ENCODE measurements around the gene REXO4.
"Not testable (repeated sequence)": the region's sequence is repeated elsewhere in the genome, so short reads cannot be mapped to it uniquely, and the experiment has no call there.

Gene REXO4

DNA sequence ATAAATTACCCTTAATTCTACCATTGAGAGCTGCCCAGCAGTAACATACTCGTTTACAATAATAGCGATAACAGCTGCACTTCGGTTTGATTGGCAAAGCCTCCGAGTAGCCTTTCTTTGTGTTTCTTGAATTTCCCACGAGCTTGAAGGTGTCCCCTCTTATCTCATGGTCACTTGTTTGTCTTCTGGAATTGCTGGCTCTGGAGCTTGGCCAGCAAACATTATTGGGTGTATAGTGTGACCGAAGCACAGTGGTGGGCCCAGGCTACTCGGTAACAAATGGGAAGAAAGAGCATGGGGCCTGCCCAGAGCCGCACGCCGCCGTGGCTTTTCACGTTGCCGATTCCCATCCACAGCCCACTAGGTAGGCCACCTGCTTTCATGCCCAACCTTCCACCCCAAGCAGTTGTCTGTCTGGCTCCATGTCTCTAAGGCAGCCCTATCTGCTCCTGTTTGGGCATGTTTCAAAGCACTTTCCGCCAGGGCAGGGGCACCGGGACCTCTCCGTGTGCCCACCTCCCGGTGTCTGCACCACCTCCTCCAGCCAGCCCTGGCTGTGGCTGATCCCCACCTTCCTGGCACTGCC, 33.0 kb downstream of the REXO4 start:
- DNase-seq: no peak

DNA sequence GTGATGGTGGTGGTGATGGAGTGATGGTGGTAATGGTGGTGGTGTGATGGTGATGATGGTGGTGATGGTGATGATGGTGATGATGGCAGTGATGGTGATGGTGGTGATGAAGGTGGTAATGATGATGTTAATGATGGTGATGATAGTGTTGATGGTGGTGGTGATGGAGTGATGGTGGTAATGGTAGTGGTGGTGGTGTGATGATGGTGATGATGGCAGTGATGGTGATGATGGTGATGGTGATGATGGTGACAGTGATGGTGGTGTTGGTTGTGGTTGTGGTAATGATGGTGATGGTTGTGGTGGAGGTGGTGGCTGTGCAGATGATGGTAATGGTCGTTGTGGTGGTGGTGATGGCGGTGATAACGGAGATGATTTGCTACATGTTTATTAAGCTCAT, 34.4 kb downstream of the REXO4 start:
- DNase-seq: no peak

DNA sequence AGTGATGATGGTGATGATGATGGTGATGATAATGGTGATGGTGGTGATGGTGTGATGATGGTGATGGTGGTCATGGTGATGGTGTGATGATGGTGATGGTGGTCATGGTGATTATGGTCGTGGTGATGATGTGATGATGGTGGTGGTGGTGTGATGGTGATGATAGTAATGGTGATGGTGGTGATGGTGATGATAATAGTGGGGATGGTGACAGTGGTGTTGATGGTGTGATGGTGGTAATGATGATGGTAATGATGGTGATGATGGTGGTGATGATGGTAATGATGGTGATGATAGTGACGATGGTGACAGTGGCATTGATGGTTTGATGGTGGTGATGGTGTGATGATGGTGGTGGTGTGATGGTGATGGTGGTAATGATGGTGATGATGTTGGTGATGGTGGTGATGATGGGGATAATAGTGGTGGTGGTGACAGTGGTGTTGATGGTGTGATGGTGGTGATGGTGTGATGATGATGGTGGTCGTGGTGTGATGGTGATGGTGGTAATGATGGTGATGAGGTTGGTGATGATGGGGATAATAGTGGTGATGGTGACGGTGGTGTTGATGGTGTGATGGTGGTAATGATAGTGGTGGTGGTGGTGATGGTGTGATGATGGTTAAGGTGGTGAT, 35.2 kb downstream of the REXO4 start:
- no peak for DNase-seq

DNA sequence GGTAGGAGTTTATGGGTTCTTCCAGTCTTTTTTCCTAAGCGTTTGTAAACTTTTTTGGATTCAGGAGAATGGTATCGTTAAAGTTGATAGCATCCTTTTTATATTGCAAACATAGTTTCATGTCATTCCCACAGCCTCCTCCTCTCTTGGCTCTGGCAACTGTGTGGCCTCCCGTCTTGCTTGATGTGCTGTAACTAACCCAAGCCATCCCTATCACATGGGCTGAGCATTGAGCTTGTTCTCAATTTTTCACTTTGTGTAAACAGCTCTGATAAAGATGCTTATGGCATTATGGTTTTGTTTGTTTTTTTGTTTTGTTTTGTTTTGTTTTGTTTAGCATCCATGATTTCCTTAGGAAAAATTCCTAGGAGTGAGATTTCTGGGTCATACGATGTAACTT, 37.1 kb downstream of the REXO4 start:
- DNase-seq: no peak

DNA sequence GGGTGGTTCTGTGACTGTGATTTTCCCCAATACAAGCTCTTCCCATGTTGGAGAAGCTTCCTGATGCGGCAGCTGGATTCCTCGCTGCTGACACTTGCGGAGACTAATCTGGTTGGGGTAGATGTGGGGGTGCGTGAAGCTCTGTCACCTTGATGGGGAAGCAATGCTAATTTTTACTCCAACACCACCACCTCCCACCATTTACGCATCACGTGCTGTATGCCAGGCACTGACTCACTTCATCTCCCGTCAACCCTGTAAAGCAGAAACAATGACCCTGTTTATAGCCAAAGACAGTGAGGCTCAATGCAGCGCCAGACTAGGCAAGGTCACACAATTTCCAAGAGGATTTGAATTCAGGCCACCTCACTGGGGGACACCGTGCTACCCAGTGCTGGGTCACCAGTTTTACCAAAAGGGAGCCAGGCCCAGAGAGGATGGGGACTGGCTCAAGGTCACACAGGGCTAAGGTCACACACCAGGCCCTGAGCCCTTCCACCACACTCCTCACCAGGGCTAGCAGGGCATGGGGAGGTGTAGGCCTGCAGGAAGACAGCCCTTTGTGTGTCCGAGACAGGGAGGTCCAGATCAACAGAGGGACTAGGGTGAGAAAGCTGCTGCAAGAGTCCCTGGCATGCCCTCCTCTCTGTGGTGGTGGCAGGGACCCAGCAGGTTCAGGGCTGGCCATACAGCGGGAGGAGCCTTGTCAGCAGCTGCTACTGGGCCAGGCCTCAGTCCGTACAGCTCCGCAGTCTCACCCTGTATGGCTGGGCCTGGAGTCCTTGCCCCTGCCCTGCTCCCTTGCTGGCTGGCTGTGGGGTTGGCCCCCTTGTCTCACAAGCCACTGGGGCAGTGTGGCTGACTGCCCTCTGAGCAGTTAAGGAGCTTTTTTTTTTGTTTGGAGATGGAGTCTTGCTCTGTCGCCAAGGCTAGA, 38.4 kb downstream of the REXO4 start:
- DNase-seq: no peak

DNA sequence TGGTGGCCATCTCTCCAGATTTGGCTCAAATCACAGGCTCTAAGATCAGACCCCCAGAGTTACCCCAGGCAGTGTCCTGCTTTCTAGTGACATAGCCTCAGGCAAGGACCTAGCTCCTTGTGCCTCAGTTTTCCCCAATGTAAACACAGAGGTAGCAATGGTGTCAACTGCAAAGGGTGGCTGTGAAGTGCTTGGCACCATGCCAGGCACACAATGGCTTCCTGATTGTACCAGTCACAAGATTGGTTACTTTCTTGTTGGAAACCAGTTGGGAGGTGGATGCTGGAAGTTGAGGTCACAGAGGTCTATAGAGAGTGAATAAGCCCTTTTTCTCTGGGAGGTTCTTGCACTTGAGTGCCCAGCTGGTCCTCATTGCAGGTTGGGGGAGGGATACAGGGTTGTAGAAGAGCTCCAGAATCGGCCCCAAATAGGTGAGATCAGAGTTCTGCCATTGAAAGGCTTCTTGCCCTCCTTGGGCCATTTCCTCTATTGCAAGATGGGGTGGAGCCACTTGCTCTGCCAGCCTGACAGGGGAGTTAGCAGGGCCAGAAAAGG, 39.3 kb downstream of the REXO4 start:
- no peak for DNase-seq

DNA sequence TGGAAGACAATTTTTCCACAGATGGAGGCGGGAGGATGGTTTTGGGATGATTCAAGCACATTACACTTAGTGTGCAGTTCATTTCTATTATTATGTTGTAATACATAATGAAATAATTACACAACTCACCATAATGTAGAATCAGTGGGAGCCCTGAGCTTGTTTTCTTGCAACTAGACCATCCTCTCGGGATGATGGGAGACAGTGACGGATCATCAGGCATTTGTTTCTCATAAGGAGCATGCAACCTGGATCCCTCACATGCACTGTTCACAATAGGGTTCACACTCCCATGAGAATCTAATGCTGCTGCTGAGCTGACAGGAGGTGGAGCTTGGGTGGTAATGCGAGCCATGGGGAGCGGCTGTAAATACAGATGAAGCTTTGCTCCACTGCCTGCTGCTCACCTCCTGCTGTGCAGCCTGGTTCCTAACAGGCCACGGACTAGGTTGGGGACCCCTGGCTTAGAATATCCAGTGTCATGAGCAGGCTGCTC, 40.0 kb downstream of the REXO4 start:
- no peak for DNase-seq

DNA sequence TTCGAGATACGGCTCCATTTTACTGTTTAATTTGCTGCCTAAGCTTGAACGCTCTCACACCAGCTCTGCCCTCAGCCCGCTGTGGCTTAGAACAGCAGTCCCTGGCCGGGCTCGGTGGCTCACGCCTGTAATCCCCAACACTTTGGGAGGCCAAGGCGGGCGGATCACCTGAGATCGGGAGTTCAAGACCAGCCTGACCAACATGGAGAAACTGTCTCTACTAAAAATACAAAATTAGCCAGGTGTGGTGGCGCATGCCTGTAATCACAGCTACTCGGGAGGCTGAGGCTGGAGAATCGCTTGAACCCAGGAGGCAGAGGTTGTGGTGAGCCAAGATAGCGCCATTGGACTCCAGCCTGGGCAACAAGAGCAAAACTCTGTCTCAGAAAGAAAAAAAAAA, 40.5 kb downstream of the REXO4 start:
- not testable (repeated sequence) for DNase-seq

DNA sequence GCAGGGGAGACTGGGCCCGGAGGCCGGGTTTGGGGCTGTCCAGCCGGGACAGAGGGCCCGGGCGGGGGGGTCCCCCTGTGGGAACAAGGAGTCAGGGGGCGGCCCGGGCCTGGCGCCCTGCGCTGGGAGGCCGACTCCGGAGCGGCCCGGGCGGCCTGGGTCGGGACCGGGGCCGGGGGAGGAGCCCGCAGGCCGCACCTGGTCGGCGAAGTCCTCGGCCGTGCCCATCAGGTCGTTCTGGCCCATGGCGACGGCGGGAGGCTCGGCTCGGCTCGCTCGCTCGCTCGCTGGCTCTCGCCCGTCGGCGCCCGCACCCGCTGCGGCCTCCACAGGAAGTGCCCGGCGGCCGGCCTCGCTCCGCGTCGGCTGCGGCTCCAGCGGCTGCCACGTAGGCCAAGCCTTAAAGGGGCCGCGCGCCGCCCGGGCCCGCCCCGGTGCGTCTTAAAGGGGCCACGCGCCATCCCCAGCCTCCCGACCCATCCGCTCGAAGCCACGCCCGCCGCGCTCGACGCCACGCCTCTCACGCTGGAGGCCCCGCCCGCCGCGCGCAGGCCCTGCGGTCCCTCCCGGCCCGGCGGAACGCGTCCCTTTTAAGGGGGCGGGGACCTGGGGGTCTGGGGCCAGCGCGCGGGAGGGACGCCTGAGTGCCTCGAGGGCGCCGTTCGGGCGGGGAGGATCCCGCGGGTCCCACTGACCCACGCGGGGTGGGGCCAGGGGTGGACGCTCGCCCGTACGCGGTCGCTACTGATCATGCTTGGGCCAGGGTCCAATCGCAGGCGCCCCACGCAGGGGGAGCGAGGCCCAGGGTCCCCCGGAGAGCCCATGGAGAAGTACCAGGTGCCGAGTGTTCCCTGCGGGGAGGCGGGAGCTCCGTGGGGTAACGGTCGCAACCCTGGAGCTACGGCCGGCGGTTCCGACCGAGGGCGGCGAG, 41.8 kb downstream of the REXO4 start, which contains the start of the genes STKLD1 and SURF4:
Gene STKLD1 (plus strand): TSS at position 643 of the 931 bp plus-strand sequence. CDS start 108 bp downstream, at position 751.
Gene SURF4 (minus strand): TSS at position 337 of the 931 bp plus-strand sequence. CDS start 91 bp downstream, at position 246.
- DNase-seq: peak; percentile 94

DNA sequence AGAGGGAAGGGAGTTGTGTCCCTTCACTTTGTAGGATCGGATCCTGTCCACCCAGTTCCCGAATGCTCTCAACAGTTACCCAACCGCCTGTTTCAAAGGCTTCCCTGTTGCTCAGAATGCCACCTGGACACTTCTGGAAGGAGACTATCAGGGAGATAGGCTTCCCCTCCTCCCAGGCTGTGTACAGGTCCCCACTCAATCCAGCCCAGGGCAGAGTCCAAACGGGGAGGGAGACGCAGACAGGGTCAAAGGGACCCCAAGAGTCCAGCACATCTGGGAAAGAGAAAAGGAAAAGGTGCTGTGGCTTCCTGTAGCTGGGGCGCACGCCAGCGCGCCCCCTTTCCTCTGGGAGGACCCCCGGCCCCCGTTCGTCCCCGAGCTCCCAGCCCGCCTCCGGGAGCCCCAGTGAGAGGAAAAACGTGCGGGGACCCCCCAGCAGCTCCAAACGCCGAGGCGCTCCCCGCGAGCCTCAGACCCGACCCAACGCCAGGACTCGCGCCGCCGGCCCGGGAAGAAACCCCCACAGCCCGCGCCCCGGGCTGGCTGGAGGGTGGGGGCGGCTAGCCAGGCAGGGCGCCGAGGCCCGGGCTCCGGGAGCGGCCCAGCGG, 42.6 kb downstream of the REXO4 start:
- DNase-seq: peak; percentile 10

DNA sequence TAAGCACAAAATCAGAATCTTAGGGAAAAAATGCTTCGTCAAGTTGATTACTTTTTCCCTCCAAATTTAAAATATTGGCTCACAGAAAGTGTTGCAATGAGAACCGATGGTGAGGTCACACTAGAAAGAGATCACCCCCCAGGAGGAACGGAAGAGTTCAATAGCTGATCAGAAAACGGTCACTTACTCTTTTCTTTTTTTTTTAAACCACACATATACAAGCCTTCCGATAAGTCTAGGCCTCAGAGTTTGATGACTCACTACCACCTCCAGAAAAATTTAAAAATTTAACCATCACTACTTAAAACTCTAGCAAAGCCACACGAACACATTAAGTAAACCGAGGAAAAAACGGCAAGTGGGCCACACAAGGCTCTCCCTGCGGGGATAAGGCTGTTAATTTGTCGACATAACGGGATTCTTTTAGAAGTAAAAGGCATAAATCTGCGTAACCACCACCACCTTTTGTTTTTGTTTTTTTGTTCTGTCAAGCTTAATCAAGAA, 43.1 kb downstream of the REXO4 start:
- DNase-seq: no peak

DNA sequence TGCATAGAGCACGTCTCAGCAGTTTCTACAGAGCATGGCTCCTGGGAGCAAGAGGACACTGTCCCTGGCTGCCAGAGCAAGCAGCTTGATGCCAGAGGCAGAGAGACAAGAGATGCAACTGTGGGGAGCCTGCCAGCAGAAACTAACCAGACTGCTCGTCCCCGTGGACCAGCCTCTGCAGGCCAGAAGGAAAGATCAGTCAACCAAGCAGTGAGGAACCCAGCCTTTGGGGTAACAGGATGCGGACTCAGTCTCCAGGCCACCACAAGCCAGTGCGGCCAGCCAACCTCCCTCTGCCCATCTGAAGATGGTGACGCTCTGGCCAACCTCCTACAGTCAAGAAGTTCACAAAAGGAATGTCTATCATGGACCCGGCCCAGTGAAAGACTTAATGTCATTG, 45.7 kb downstream of the REXO4 start:
- DNase-seq: no peak

DNA sequence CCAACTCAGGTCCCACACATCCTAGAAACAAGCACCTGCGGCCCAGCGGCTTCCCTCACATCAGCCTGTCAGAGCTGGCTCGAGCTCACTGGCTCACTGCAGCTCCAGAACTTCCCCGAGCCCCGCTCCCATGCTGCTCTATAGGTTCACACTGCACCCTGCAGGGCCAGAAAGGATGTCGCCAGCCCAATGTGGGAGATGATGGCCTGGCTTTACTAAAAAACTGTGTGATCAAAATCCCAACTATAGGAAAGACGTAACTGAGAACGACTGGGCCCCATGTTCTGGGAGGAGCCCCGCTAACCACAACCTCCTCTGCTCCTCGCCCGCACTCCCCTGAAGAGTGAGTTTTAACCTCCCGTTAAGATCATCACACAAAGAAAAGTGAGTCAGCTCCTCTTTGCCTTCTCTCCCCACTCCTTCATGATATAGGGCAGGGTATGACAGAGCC, 46.5 kb downstream of the REXO4 start:
- DNase-seq: no peak

DNA sequence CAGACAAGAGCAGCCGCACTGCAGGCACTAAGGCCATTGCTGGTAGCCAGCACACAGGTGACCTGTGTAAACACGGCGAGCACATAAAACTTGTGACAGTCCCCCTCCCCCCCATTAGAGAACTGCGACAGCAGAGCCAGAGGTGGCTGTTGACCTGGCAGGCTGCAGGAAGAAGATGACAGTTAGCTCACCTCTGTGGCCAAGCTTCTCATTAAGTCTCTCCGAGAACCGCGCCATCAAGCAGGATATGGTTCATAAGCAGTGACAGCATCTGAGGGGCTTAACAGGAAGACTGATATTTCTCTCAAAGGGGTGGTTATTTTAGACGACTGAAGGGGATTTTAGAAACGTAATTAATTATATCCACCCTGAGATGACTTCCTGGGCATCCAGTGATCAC, 47.1 kb downstream of the REXO4 start:
- no peak for DNase-seq

DNA sequence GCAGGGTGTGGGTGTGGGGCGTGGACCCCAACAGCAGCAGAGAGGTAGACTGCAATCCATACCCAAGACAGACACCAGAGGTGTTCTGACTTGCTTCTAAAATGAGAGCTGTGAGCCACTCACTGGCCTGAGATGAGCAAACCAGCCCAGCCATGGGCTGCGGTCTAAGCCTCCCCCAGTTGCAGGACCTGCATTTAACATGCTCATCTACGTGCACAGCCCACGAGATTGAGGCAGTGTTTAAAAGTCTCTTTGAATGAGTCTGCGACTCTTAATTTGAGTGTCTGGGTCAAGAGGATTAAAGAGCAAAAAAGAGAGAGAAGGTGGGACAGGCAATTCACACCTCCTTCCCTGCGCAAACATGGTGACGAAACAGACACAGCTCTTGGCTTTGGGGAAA, 47.9 kb downstream of the REXO4 start:
- DNase-seq: no peak

DNA sequence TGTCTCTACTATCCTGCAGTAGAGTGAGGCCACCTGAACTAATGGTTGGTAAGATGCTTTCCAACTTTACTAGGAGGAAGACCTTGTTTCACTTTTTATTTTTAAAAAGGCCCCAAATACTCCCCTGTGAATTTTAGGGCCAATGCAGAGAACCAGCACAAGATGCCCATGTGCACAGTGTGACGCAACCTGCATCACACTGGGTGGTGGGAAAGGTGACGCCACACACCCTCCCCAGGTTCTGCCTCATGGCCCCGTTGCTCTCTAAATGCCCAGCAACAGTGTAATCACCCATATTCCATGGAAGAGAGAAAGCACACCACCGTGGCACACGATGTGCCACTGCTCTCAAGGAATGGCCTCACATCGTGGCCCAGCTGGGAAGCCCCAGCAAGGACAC, 48.4 kb downstream of the REXO4 start:
- no peak for DNase-seq

DNA sequence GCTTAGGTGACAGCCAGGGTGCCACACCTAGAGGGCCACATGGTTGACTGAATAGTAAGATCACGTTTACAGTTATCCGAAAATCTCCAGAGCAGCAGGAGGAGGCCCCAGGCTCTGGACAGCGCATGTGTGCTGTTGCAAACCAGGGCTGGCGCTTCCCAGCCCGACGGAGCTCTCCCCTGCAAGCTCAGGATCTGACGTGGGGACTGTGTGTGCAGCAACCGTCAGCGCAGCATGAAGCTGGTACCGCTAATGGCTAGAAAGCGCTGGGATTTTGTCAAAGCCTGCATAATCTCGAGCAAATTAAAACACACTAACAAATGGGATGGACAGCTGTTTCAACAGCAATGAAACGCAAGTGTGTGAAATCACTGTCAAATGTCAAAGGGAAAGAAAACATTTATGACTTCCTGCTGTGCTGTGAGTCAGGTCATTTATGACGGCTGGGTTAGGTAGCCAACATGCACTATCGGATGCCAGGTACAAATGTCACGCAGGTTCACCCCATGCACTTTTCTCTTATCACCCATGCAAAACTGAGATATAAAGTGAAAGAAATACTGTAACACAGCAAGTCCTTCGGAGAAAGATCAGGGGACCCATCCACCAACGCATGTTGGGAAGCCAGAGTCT, 49.4 kb downstream of the REXO4 start:
- DNase-seq: peak; percentile 72

DNA sequence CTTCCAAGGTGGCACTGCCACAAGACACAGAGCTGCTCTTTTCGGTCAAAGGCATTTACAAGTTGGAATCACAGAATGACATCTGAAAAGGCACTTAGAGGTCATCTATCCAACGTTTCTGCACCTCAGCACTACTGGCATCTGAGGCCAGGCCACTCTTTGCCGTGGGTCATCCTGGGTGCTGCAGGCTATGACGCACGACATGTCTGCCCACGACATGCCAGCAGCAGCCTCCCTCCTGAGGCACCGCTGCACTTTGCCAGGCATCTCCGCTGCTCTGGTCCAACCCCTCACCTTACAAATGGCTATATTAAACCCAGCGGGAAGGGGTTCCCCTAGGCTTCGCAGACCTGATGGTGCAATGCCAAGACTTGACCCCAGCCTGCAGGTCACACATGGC, 50.0 kb downstream of the REXO4 start:
- no peak for DNase-seq

DNA sequence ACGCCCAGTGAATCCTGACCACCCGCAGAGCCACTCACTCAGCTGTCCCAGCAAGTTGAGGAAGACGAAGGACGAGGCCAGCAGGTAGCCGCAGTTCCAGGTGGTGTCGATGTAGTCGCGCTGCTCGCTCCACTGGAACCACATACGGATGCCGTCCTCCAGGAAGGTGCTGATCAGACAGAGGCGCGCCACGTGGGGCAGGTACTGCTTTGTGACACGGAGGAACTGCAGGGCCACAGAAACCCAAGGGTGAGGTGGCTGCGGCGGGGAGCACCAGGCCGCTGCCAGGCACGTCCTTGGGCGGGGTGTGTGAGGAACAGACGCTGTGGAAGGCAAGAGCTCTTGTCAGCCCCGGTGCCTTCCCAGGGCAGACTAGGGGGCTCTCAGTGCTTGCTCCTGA, 50.6 kb downstream of the REXO4 start:
- DNase-seq: no peak

DNA sequence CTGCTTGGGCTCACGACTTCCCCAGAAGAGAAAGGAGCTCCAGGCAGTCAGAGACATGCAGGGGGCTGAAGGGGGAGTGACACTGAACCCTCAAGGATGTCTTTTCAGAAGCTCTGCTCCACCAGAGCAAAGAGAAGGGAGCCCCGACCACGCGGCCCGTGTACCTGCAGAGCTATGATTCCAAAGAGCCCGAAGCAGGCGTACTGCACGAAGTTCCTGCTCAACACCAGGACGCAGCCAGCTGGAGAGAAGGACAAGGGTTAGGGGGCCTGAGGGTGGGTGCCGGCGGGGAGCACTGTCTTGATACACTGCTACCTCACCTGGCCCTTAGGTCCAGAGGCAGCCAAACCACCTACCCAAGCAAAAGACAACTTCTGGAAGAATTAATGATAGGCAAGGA, 51.4 kb downstream of the REXO4 start:
- DNase-seq: no peak

Measured in NCI-H1092 treated with DMSO at 0.1 percent for 48 hours (cell line).